ENCODE measurements around the gene VCP. TPM values are rescaled to one million over a fixed set of nuclear protein-coding genes. Genes with fewer than 3 reads are reported as not detected.

VCP gene
- total RNA-seq, 1 experiment from 2014 or later, result 157 TPM

DNA sequence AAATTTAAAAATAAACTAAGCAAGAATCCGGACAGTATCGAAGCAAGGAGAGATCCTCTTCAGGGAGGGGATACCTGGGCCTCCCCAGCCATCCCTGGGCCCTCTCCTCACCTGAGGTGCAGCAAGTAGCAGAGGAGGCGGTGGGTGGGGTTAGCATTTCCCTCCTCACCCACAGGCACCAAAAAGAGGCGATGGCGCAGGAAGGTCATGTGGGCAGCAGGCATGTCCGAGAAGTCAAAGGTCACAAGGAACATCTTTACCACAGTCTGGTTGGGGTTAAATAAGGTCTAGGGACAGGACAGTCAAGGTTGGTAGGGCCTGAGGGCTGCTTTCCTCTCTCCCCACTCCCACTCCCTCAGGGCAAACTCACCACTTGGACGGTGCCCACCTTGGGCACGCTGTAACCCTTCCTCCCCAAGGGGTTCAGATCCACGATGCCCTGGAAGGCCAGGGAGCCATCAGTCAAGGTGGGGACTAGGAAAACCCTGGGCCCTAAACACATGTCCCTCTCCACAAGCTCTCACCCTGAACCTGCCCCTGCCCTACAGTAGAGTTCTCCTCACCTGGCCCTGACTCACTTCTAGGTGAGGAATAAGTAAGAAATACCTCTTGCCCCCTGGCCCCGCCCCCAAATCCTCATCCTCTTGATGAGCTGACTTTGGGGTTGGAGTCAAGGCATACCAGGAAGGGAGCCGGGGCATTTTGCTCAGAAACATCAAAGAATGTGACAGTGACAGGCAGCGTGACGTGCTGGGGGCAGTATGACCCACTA, 33.3 kb upstream of the VCP start:
- Histone ChIP-seq H4K20me1 (ENCODE audit: insufficient read depth, low read depth, low read length) (peaks cover 9% of the 10 kb centered on the region; the same call in 1 of the 2 replicates), H3K4me2 (ENCODE audit: low read depth, low read length, poor library complexity, severe bottlenecking) (no peak overlapping the region), H3K36me3 (ENCODE audit: insufficient read depth, low read length) (no peaks in the 10 kb centered on the region; the same call in 1 of the 2 replicates), H3K9me3 (ENCODE audit: low read length) (no peaks in the 10 kb centered on the region), H3K4me1 (ENCODE audit: low read length) (peaks cover 24% of the 10 kb centered on the region), H3K27me3 (ENCODE audit: low read length) (no peaks in the 10 kb centered on the region), H2AFZ (ENCODE audit: low read length) (no peak overlapping the region), H3K9me2 (replicated peaks; ENCODE audit: insufficient read depth, low read length) (no peaks in the 10 kb centered on the region), H3K9ac (ENCODE audit: low read length) (no peak overlapping the region), H3K4me3 (ENCODE audit: low read length) (no peak overlapping the region), H3K79me2 (ENCODE audit: low read length) (peaks cover 21% of the 10 kb centered on the region), H3K27ac (ENCODE audit: low read length) (no peak overlapping the region)
- no peak for DNase-seq

DNA sequence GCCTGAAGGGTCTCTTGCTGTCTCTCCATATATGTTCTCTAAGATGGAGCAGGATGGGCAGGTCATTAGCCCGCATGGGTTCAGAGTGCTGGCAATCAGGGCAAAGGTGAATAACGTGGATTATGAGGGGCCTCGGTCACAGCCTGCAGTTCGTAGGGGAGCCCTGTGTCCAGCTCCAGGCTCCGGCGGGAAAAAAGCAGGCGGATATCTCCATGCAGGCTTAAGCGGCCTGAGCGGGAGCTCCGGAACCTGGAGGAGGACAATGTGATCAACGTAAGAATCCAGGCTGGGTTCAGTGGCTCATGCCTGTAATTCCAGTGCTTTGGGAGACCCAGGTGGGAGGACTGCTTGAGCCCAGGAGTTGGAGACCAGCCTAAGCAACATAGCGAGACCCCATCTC, 32.7 kb upstream of the VCP start:
- Histone ChIP-seq H3K27me3 (ENCODE audit: low read length) (no peaks in the 10 kb centered on the region), H3K4me1 (ENCODE audit: low read length) (peaks cover 21% of the 10 kb centered on the region), H3K27ac (ENCODE audit: low read length) (no peak overlapping the region), H3K4me3 (ENCODE audit: low read length) (no peak overlapping the region), H3K9me3 (ENCODE audit: low read length) (no peaks in the 10 kb centered on the region), H3K9me2 (replicated peaks; ENCODE audit: insufficient read depth, low read length) (no peaks in the 10 kb centered on the region), H3K9ac (ENCODE audit: low read length) (no peak overlapping the region), H2AFZ (ENCODE audit: low read length) (no peak overlapping the region), H4K20me1 (ENCODE audit: insufficient read depth, low read depth, low read length) (peaks cover 3% of the 10 kb centered on the region; the same call in 1 of the 2 replicates), H3K4me2 (ENCODE audit: low read depth, low read length, poor library complexity, severe bottlenecking) (no peak overlapping the region), H3K36me3 (ENCODE audit: insufficient read depth, low read length) (peaks cover 2% of the 10 kb centered on the region; the same call in 1 of the 2 replicates), H3K79me2 (ENCODE audit: low read length) (peaks cover 21% of the 10 kb centered on the region)
- DNase-seq, result no peak

DNA sequence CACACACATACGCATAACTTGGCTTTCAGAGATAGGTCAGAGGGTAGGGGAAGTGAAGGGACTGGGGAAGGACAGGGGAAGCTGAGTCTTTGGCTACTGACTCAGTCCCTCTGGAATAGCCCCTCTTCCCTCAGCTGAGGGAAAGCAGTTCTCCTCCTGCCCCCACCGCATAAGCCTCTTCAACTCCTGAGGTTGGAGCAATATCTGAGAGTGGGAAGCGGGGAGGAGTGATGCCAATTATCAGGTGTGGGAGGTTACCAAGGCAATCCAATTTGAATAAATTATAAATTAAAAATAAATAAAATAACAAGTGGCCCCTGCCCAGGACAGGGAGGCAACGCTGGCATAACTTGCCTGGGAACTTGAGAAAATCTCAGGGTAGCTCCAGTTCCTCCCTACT, 32.2 kb upstream of the VCP start:
- no peaks in the 10 kb centered on the region for H3K9me3 ChIP-seq (ENCODE audit: low read length)
- H3K79me2 ChIP-seq (ENCODE audit: low read length), result peaks cover 21% of the 10 kb centered on the region
- H2AFZ ChIP-seq (ENCODE audit: low read length), result no peak overlapping the region
- no peaks in the 10 kb centered on the region for H3K9me2 ChIP-seq (replicated peaks; ENCODE audit: insufficient read depth, low read length)
- DNase-seq, result no peak
- peaks cover 21% of the 10 kb centered on the region for H3K4me1 ChIP-seq (ENCODE audit: low read length)
- H3K4me3 ChIP-seq (ENCODE audit: low read length), result no peak overlapping the region
- no peaks in the 10 kb centered on the region for H3K27me3 ChIP-seq (ENCODE audit: low read length)
- no peak overlapping the region for H3K27ac ChIP-seq (ENCODE audit: low read length)
- no peak overlapping the region for H3K9ac ChIP-seq (ENCODE audit: low read length)
- no peaks in the 10 kb centered on the region for H4K20me1 ChIP-seq (ENCODE audit: insufficient read depth, low read depth, low read length)
- H3K4me2 ChIP-seq (ENCODE audit: low read depth, low read length, poor library complexity, severe bottlenecking), result no peak overlapping the region
- H3K36me3 ChIP-seq (ENCODE audit: insufficient read depth, low read length), result peaks cover 4% of the 10 kb centered on the region; the same call in 1 of the 2 replicates

DNA sequence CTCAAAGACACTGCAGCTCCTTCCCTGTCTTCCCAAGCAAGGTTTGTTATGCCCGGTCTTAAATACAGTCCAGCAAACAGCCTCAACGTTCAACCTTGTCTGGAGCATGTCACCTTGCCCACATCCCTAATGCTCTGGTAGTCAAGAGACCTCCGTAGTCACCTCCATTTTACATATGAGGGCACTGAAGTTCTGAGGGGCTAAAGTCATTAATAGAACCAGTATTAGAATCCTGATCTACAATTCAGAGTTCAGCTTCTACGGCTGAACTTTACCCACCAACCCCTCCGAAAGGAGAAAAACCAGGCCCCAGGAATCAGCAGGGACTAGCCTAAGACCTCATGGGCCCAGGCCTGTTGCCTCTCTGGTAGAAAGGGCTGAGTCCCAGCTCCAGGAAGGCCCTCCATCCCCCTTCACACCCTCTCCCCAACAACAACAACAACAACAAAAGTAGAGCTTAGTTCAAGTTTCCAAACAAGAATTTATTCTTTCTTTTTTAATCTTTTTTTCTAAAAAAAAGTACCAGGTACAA, 31.3 kb upstream of the VCP start:
- Histone ChIP-seq H3K4me3 (ENCODE audit: low read length) (peak overlapping the region; percentile 77), H3K4me1 (ENCODE audit: low read length) (peaks cover 21% of the 10 kb centered on the region), H3K4me2 (ENCODE audit: low read depth, low read length, poor library complexity, severe bottlenecking) (peak overlapping the region; percentile 84), H3K27me3 (ENCODE audit: low read length) (no peaks in the 10 kb centered on the region), H3K27ac (ENCODE audit: low read length) (no peak overlapping the region; the same call in 1 of the 2 replicates), H4K20me1 (ENCODE audit: insufficient read depth, low read depth, low read length) (no peaks in the 10 kb centered on the region), H3K9ac (ENCODE audit: low read length) (peak overlapping the region; percentile 74), H3K9me2 (replicated peaks; ENCODE audit: insufficient read depth, low read length) (no peaks in the 10 kb centered on the region), H3K36me3 (ENCODE audit: insufficient read depth, low read length) (peaks cover 4% of the 10 kb centered on the region; the same call in 1 of the 2 replicates), H3K9me3 (ENCODE audit: low read length) (no peaks in the 10 kb centered on the region), H2AFZ (ENCODE audit: low read length) (peak overlapping the region; percentile 86; the same call in 1 of the 2 replicates), H3K79me2 (ENCODE audit: low read length) (peaks cover 21% of the 10 kb centered on the region)
- DNase-seq, result no peak

DNA sequence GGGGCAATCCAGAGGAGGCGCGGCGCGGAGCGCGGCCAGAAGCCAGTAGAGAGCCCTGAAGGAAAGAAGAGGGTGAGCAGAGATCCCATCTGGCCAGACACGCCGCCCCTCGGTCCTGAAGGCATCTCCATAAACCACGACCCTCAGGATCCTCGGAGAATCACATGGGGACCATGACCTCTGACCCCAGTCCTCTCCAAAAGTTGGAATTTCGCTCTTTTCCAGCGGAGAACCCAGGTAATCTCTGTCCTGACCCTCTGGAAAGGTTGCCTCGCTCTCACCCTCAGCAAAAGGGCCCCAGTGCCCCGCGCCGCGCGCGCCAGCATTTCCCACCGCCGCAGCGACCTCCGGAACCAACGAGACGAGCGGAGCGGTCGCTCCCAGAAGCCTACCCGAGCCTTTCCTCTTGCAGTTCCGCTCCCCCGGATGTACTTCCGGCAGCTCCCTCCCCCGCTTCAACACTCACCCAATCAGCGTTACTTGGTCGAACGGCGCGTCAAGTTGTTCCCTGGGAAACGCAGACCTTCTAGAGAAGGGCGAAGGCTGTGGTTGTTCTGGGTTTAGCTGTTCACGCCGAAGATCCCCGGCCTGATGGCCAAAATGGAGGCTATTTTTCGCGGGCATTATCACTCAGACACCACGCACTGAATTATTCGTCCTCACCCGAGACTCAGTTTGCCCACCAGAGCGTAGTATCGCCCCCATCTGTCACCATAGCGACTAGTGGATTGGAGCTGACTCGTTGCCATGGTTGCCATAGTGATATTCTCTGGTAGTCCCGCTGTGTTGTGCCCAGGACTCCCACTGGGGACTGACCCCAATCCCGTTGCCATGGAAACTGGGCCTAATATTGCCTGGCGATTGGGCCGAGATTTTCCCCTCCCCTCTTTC, 30.6 kb upstream of the VCP start, which contains the start of gene STOML2:
STOML2 (minus strand) TSS at position 363 of the 891 bp plus-strand sequence; CDS start at position 326, 37 bp downstream.
- H3K27ac ChIP-seq (ENCODE audit: low read length), result peak within 1 kb of the TSS; percentile 32; the same call in 1 of the 2 replicates
- H4K20me1 ChIP-seq (ENCODE audit: insufficient read depth, low read depth, low read length), result no peaks in the 10 kb centered on the region
- peak within 1 kb of the TSS; percentile 87 for H3K9ac ChIP-seq (ENCODE audit: low read length)
- H3K4me3 ChIP-seq (ENCODE audit: low read length), result peak within 1 kb of the TSS; percentile 77
- no peaks in the 10 kb centered on the region for H3K9me3 ChIP-seq (ENCODE audit: low read length)
- H3K9me2 ChIP-seq (replicated peaks; ENCODE audit: insufficient read depth, low read length), result no peaks in the 10 kb centered on the region
- peak within 1 kb of the TSS; percentile 84 for H3K4me2 ChIP-seq (ENCODE audit: low read depth, low read length, poor library complexity, severe bottlenecking)
- peak within 1 kb of the TSS; percentile 86 for H2AFZ ChIP-seq (ENCODE audit: low read length)
- H3K79me2 ChIP-seq (ENCODE audit: low read length), result peaks cover 21% of the 10 kb centered on the region
- DNase-seq, result peak; percentile 98
- H3K27me3 ChIP-seq (ENCODE audit: low read length), result no peaks in the 10 kb centered on the region
- H3K36me3 ChIP-seq (ENCODE audit: insufficient read depth, low read length), result peaks cover 4% of the 10 kb centered on the region; the same call in 1 of the 2 replicates
- peaks cover 21% of the 10 kb centered on the region for H3K4me1 ChIP-seq (ENCODE audit: low read length)

DNA sequence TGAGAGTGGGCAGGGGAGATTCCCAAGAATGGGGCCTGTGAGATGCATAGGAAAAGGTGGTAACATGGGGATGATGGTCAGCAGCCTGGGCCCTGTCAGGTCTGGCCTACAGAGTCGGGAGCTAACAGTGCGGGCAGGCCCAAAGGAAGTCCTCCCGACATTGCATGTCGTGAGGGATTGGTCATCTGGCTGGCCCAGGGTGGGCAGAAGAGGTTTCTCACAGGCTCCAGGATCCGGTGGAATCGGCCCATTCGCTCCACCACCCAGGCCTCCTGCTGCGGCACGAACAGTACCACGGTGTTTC, 30.0 kb upstream of the VCP start:
- no peak overlapping the region for H2AFZ ChIP-seq (ENCODE audit: low read length)
- no peak overlapping the region for H3K27ac ChIP-seq (ENCODE audit: low read length)
- H4K20me1 ChIP-seq (ENCODE audit: insufficient read depth, low read depth, low read length), result no peaks in the 10 kb centered on the region
- no peak for DNase-seq
- H3K4me3 ChIP-seq (ENCODE audit: low read length), result peak overlapping the region; percentile 77
- H3K4me1 ChIP-seq (ENCODE audit: low read length), result peaks cover 21% of the 10 kb centered on the region
- H3K9me3 ChIP-seq (ENCODE audit: low read length), result no peaks in the 10 kb centered on the region
- peak overlapping the region; percentile 84 for H3K4me2 ChIP-seq (ENCODE audit: low read depth, low read length, poor library complexity, severe bottlenecking)
- H3K9ac ChIP-seq (ENCODE audit: low read length), result peak overlapping the region; percentile 87
- no peaks in the 10 kb centered on the region for H3K27me3 ChIP-seq (ENCODE audit: low read length)
- H3K79me2 ChIP-seq (ENCODE audit: low read length), result peaks cover 21% of the 10 kb centered on the region
- H3K9me2 ChIP-seq (replicated peaks; ENCODE audit: insufficient read depth, low read length), result no peaks in the 10 kb centered on the region
- H3K36me3 ChIP-seq (ENCODE audit: insufficient read depth, low read length), result peaks cover 4% of the 10 kb centered on the region; the same call in 1 of the 2 replicates

DNA sequence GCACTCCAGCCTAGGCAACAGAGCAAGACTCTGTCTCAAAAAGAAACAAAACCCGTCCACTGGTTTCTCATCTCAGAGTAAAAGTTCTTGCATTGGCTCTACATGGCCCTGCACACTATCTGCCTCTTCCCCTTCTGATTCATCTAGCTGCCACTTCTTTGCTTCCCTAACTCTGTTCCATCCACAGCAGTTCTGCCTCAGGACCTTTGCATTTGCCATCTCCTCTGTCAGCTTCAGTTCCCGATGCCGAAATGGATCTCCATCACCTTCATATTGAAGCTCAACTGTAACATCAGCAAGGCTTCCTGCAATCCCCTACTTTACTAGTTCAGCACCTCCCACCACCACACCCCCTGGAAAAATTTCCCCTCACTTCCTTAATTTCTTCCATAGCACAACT, 25.1 kb upstream of the VCP start:
- no peaks in the 10 kb centered on the region for H3K9me2 ChIP-seq (replicated peaks; ENCODE audit: insufficient read depth, low read length)
- H3K4me3 ChIP-seq (ENCODE audit: low read length), result no peak overlapping the region
- H3K9me3 ChIP-seq (ENCODE audit: low read length), result no peaks in the 10 kb centered on the region
- peaks cover 4% of the 10 kb centered on the region; the same call in 1 of the 2 replicates for H3K36me3 ChIP-seq (ENCODE audit: insufficient read depth, low read length)
- H3K4me1 ChIP-seq (ENCODE audit: low read length), result peaks cover 29% of the 10 kb centered on the region
- no peaks in the 10 kb centered on the region for H4K20me1 ChIP-seq (ENCODE audit: insufficient read depth, low read depth, low read length)
- no peaks in the 10 kb centered on the region for H3K27me3 ChIP-seq (ENCODE audit: low read length)
- H3K4me2 ChIP-seq (ENCODE audit: low read depth, low read length, poor library complexity, severe bottlenecking), result no peak overlapping the region
- H3K79me2 ChIP-seq (ENCODE audit: low read length), result peaks cover 36% of the 10 kb centered on the region
- H3K27ac ChIP-seq (ENCODE audit: low read length), result no peak overlapping the region
- no peak overlapping the region for H3K9ac ChIP-seq (ENCODE audit: low read length)
- H2AFZ ChIP-seq (ENCODE audit: low read length), result no peak overlapping the region
- DNase-seq, result no peak
